A549 (cell line): Measurements from ENCODE around the gene KCNRG. TPM values are rescaled to one million over a fixed set of nuclear protein-coding genes. Genes with fewer than 3 reads are reported as not detected.

Experiments
- ATAC-seq, 2 experiments: fragments of 200-7000 bp in 1 of 2; fragments of >200 bp in 1 of 2; cut with Nextera tagmentation in 1 of 2; cut with Tn5 transposase in 1 of 2; 3 replicates each; pipeline versions ENCODE4 v1.8.0 to v1.9.1; 2018 to 2020; ENCODE audit warnings: mild to moderate bottlenecking in 1 of 2, moderate library complexity in 1 of 2
- CTCF ChIA-PET: fragments of 300-600 bp; sonication (Branson Sonifier 250); formaldehyde crosslinking; extraction: SDS; loops from one replicate; lab custom pipeline; 2021; ENCODE audit warnings: antibody characterized with exemption, inconsistent platforms; lab: Yijun Ruan, JAX
- POLR2A ChIA-PET: fragments of 350-600 bp; formaldehyde crosslinking; extraction: SDS; loops from one replicate; lab custom pipeline; 2021; ENCODE audit warnings: antibody characterized with exemption, inconsistent platforms; lab: Yijun Ruan, JAX
- DNase-seq, 2 experiments: peaks; one replicate each; pipeline versions ENCODE4 v3.0.0 to v3.0.0-alpha.2; 2011 to 2016; ENCODE audit warnings: low read depth in 1 of 2, low spot score in 1 of 2
- FAIRE-seq: peaks from 2 replicates; lab custom pipeline; 2011; peaks lifted over from hg19 to GRCh38; lab: Jason Lieb, UNC
- H3K27ac ChIP-seq, 2 experiments: fragments of >200 bp; sonication (Bioruptor Twin); formaldehyde crosslinking; 3 replicates each; pipeline ENCODE4 v1.5.1; 2016 to 2017
- H3K4me1 ChIP-seq: fragments of >200 bp; sonication (Bioruptor Twin); formaldehyde crosslinking; 3 replicates; pipeline ENCODE4 v1.6.1; 2016
- H3K4me2 ChIP-seq: fragments of >200 bp; sonication (Bioruptor Twin); formaldehyde crosslinking; 3 replicates; pipeline ENCODE4 v1.6.1; 2016
- H3K4me3 ChIP-seq: fragments of >200 bp; sonication (Bioruptor Twin); formaldehyde crosslinking; 3 replicates; pipeline ENCODE4 v1.5.1; 2016
- H3K9me3 ChIP-seq: fragments of >200 bp; sonication (Bioruptor Twin); formaldehyde crosslinking; 3 replicates; pipeline ENCODE4 v1.6.1; 2016
- BCL3 ChIP-seq: fragments of >200 bp; sonication (Bioruptor Twin); formaldehyde crosslinking; IDR thresholded peaks from 3 replicates; pipeline ENCODE4 v1.6.1; 2016
- ELK1 ChIP-seq: fragments of 150-350 bp; IDR thresholded peaks from 2 replicates; pipeline ENCODE4 v1.6.1; 2014; ENCODE audit warnings: low read depth, mild to moderate bottlenecking, low read length
- FOSL2 ChIP-seq, 2 experiments: fragments of 450-650 bp in 1 of 2; fragments of >200 bp in 1 of 2; sonication (Bioruptor Twin) in 1 of 2; formaldehyde crosslinking; IDR thresholded peaks; 2 replicates each; pipeline versions ENCODE4 v1.5.0 to v1.6.1; 2016 to 2020; ENCODE audit warnings: mild to moderate bottlenecking in 1 of 2, moderate library complexity in 1 of 2
- FOXS1 ChIP-seq: fragments of 250-450 bp; sonication (Bioruptor Pico); IDR thresholded peaks from 2 replicates; pipeline ENCODE4 v1.5.0; 2020; ENCODE audit warnings: mild to moderate bottlenecking, moderate library complexity
- HES2 ChIP-seq: fragments of >200 bp; sonication (Bioruptor Twin); formaldehyde crosslinking; IDR thresholded peaks from 2 replicates; pipeline ENCODE4 v1.6.1; 2016
- HOXB5 ChIP-seq: fragments of 250-450 bp; sonication (Bioruptor Pico); IDR thresholded peaks from 2 replicates; pipeline ENCODE4 v1.5.0; 2020; ENCODE audit warnings: mild to moderate bottlenecking, moderate library complexity
- JUN ChIP-seq, 2 experiments: fragments of >200 bp; sonication (Bioruptor Twin); formaldehyde crosslinking; IDR thresholded peaks; 2 replicates in 1 of 2; 3 replicates in 1 of 2; pipeline ENCODE4 v1.6.1; 2016 to 2017
- MAX ChIP-seq: IDR thresholded peaks from 2 replicates; pipeline ENCODE4 v1.6.1; 2012
- NFE2L2 ChIP-seq: fragments of 150-350 bp; conservative IDR thresholded peaks from 2 replicates; pipeline ENCODE4 v1.6.1; 2014; ENCODE audit warnings: low read length
- PBX3 ChIP-seq: IDR thresholded peaks from 2 replicates; pipeline ENCODE4 v1.6.1; 2012
- PHF8 ChIP-seq: fragments of 200-600 bp; sonication (generic); IDR thresholded peaks from 2 replicates; pipeline ENCODE4 v1.6.1; 2016; ENCODE audit warnings: low read depth, mild to moderate bottlenecking, antibody characterized with exemption, moderate library complexity, borderline replicate concordance
- POLR2A ChIP-seq: IDR thresholded peaks from 2 replicates; pipeline ENCODE4 v1.6.1; 2012; ENCODE audit warnings: mild to moderate bottlenecking, low read length
- RAD21 ChIP-seq, 2 experiments: fragments of >200 bp in 1 of 2; sonication (Bioruptor Twin) in 1 of 2; formaldehyde crosslinking in 1 of 2; IDR thresholded peaks in 1 of 2; conservative IDR thresholded peaks in 1 of 2; 2 replicates in 1 of 2; 3 replicates in 1 of 2; pipeline ENCODE4 v1.6.1; 2012 to 2018; ENCODE audit warnings: inconsistent platforms in 1 of 2
- USF2 ChIP-seq: fragments of 450-650 bp; IDR thresholded peaks from 2 replicates; pipeline ENCODE4 v1.6.1; 2014; ENCODE audit warnings: antibody characterized with exemption
- ZC3H11A ChIP-seq: fragments of 450-650 bp; IDR thresholded peaks from 2 replicates; pipeline ENCODE4 v1.6.1; 2014; ENCODE audit warnings: antibody characterized with exemption, mild to moderate bottlenecking
- WGBS: methylation state at CpG from one replicate; pipeline ENCODE4 v1.1.6; 2017; ENCODE audit errors: missing lambda C conversion rate; 5-methylcytosine and 5-hydroxymethylcytosine counted together
- polyA plus RNA-seq, 4 experiments: library from polyadenylated mRNA; depleted of rRNA in 3 of 4; stranded (reverse); fragments of >200 nt; fragmentation: RNase III in 1 of 4; extraction: RNeasy Plus Mini Kit Qiagen cat#74134 plus additional on column Dnase treatment in 1 of 4; gene quantifications; 2 replicates in 3 of 4; 3 replicates in 1 of 4; pipeline ENCODE4 v1.2.3, GENCODE V29; 2011 to 2017

Gene KCNRG
- polyA plus RNA-seq, 2 of the 4 experiments (the other 2 are of a cell fraction), result 0.53 to 1.5 TPM

GRCh38 chr13:49996161-49996915 lies 18.9 kb upstream of the KCNRG start:
- POLR2A ChIA-PET, result interaction anchor here (0.7 to 2.7 kb wide), 15 partner anchors 10 to 915 kb away, joined by 3 to 36 read pairs (median 4); partner anchors contain the start of genes EBPL, KPNA3 and SPRYD7
- H3K4me1 ChIP-seq, result peaks cover 23% of the 10 kb centered on the region
- ATAC-seq, result peak; percentile 81 to 85

GRCh38 chr13:49996951-49997895 lies 18.0 kb upstream of the KCNRG start, which contains the start of gene TRIM13:
Gene TRIM13, plus strand, starts transcription at chr13:49997042. Its CDS starts 14,899 bp downstream, at chr13:50011941.
- ChIA-PET POLR2A (interaction anchor here (0.6 to 2.7 kb wide), 24 partner anchors 9 to 914 kb away, joined by 3 to 36 read pairs (median 4); partner anchors contain the start of genes EBPL, KCNRG, KPNA3 and RNASEH2B), CTCF (interaction anchor here (0.6 to 2.6 kb wide), 31 partner anchors 9 to 1050 kb away, joined by 3 to 22 read pairs (median 4); partner anchors contain the start of genes KPNA3 and SPRYD7)
- peak; percentile 91 to 92 for ATAC-seq
- Histone ChIP-seq H3K4me1 (peaks cover 24% of the 10 kb centered on the region), H3K4me3 (peak within 1 kb of the TSS; percentile 76), H3K27ac (peak within 1 kb of the TSS; percentile 99 to 100), H3K9me3 (no peaks in the 10 kb centered on the region), H3K4me2 (peak within 1 kb of the TSS; percentile 99)
- WGBS, result 2% methylated on average over 21 of the region's 56 CpGs
- no peak for FAIRE-seq
- peak; percentile 49 to 87 for DNase-seq
- TF ChIP-seq RAD21 (conservative IDR thresholded peaks at IDR 0.05 in 1 of 2, IDR thresholded peaks at IDR 0.05 in 1 of 2) (peak; percentile 41 to 49; a peak in 2 of 5 replicates), FOSL2 (IDR thresholded peaks at IDR 0.05) (no peak), FOSL2 (CRISPR knock-in tag; IDR thresholded peaks at IDR 0.05) (no peak), POLR2A (no peak; the same call in 1 of the 2 replicates), NFE2L2 (no peak), FOXS1 (CRISPR knock-in tag) (no peak), PHF8 (peak; percentile 79), HOXB5 (CRISPR knock-in tag) (no peak), USF2 (no peak), MAX (peak; percentile 62)

More at GRCh38 chr13:49996161-49996915, 18.9 kb upstream of the KCNRG start:
- peak overlapping the region; percentile 95 for H3K4me2 ChIP-seq
- peak overlapping the region; percentile 74 for H3K4me3 ChIP-seq
- peak overlapping the region; percentile 99 to 100 for H3K27ac ChIP-seq
- H3K9me3 ChIP-seq, result no peaks in the 10 kb centered on the region
- FAIRE-seq (no peak), DNase-seq (peak; percentile 52 to 91)
- WGBS, result 2% methylated on average over 16 of the region's 68 CpGs
- CTCF ChIA-PET, result interaction anchor here (0.6 to 2.6 kb wide), 21 partner anchors 8 to 915 kb away, joined by 3 to 22 read pairs (median 4); partner anchors contain the start of genes KPNA3 and SPRYD7
- peak; percentile 80; the same call in 1 of the 2 replicates for TF ChIP-seq PHF8
- peak; percentile 58 for TF ChIP-seq POLR2A
- no peak for TF ChIP-seq HES2
- TF ChIP-seq ELK1, result no peak
- 0 out of 2 replicates have a peak, but pooled peaks have one; percentile 36 for TF ChIP-seq PBX3
- no peak for TF ChIP-seq ZC3H11A
- peak in 1 of 2 experiments; percentile 79; a peak in 3 of 5 replicates for TF ChIP-seq JUN (IDR thresholded peaks at IDR 0.05)
- TF ChIP-seq BCL3, result peak; percentile 65; the same call in 1 of the 3 replicates
- TF ChIP-seq MAX, result 0 out of 2 replicates have a peak, but pooled peaks have one; percentile 23
